GM23338 (cell line): ENCODE data around the gene APIP. TPM values are rescaled to one million over a fixed set of nuclear protein-coding genes. Genes with fewer than 3 reads are reported as not detected.

Source experiments
- ATAC-seq: fragments of 200-7000 bp; cut with Tn5 transposase; 3 replicates; pipeline ENCODE4 v1.9.1; 2020
- DNase-seq: peaks from one replicate; pipeline ENCODE4 v3.0.0-alpha.2; 2015; ENCODE audit warnings: low spot score
- H2AFZ ChIP-seq: fragments of 200-600 bp; sonication (generic); 2 replicates; pipeline ENCODE4 v1.8.0; 2016; ENCODE audit warnings: antibody characterized with exemption, mild to moderate bottlenecking, moderate library complexity
- H3F3A ChIP-seq: fragments of 200-600 bp; sonication (generic); replicated peaks from 2 replicates; pipeline ENCODE4 v1.8.0; 2017; ENCODE audit warnings: antibody characterized with exemption, mixed run types, low read depth
- H3K27ac ChIP-seq: fragments of 200-600 bp; sonication (generic); 2 replicates; pipeline ENCODE4 v1.6.1; 2016; ENCODE audit warnings: low read depth
- H3K27me3 ChIP-seq: fragments of 200-600 bp; sonication (generic); 2 replicates; pipeline ENCODE4 v1.8.0; 2016; ENCODE audit warnings: mild to moderate bottlenecking, mixed run types, moderate library complexity; ENCODE audit not compliant: insufficient read depth
- H3K36me3 ChIP-seq: fragments of 200-600 bp; sonication (generic); 2 replicates; pipeline ENCODE4 v1.8.0; 2016; ENCODE audit warnings: mild to moderate bottlenecking; ENCODE audit not compliant: insufficient read depth
- H3K4me1 ChIP-seq: fragments of 200-600 bp; sonication (generic); 2 replicates; pipeline ENCODE4 v1.8.0; 2016; ENCODE audit warnings: mild to moderate bottlenecking, moderate library complexity; ENCODE audit not compliant: insufficient read depth
- H3K4me2 ChIP-seq: fragments of 200-600 bp; sonication (generic); 2 replicates; pipeline ENCODE4 v1.7.1; 2017; ENCODE audit warnings: mixed run types
- H3K4me3 ChIP-seq: fragments of 200-600 bp; sonication (generic); 2 replicates; pipeline ENCODE4 v1.6.1; 2016; ENCODE audit warnings: mixed run types
- H3K79me2 ChIP-seq: fragments of 200-600 bp; sonication (generic); replicated peaks from 2 replicates; pipeline ENCODE4 v1.8.0; 2017; ENCODE audit warnings: mild to moderate bottlenecking; ENCODE audit not compliant: insufficient read depth
- H3K9me2 ChIP-seq: fragments of 200-600 bp; sonication (generic); 2 replicates; pipeline ENCODE4 v1.8.0; 2017; ENCODE audit not compliant: insufficient read depth
- H4K20me1 ChIP-seq: fragments of 200-600 bp; sonication (generic); replicated peaks from 2 replicates; pipeline ENCODE4 v1.8.0; 2017; ENCODE audit warnings: mild to moderate bottlenecking; ENCODE audit not compliant: insufficient read depth
- H3K27ac Mint-ChIP-seq: 2 replicates; pipeline ENCODE4 v1.8.0; 2020; ENCODE audit warnings: inconsistent platforms, mild to moderate bottlenecking, moderate library complexity, mixed read lengths
- H3K27me3 Mint-ChIP-seq: 3 replicates; pipeline ENCODE4 v1.8.0; 2022; ENCODE audit warnings: low read depth, mild to moderate bottlenecking, moderate library complexity, mixed read lengths, inconsistent platforms; ENCODE audit not compliant: insufficient read depth, poor library complexity
- H3K36me3 Mint-ChIP-seq: 3 replicates; pipeline ENCODE4 v1.8.0; 2021; ENCODE audit warnings: low read depth, mild to moderate bottlenecking, inconsistent platforms, moderate library complexity, mixed read lengths
- H3K4me1 Mint-ChIP-seq: 3 replicates; pipeline ENCODE4 v1.8.0; 2020; ENCODE audit warnings: mild to moderate bottlenecking, inconsistent platforms, mixed read lengths
- H3K4me3 Mint-ChIP-seq: 3 replicates; pipeline ENCODE4 v1.8.0; 2021; ENCODE audit warnings: moderate library complexity, mild to moderate bottlenecking, inconsistent platforms, mixed read lengths
- H3K9me3 Mint-ChIP-seq: 3 replicates; pipeline ENCODE4 v1.8.0; 2020; ENCODE audit warnings: moderate library complexity, mild to moderate bottlenecking, inconsistent platforms, mixed read lengths
- CREB1 ChIP-seq: fragments of 250-450 bp; sonication (Bioruptor Pico); IDR thresholded peaks from 2 replicates; pipeline ENCODE4 v1.5.0; 2020; ENCODE audit warnings: low read depth, mild to moderate bottlenecking, moderate library complexity
- EZH2 ChIP-seq: fragments of 200-600 bp; sonication (generic); IDR thresholded peaks from one replicate; pipeline ENCODE4 v1.8.0; 2017; ENCODE audit warnings: antibody characterized with exemption, mild to moderate bottlenecking, low read depth; ENCODE audit not compliant: unreplicated experiment
- EZH2phosphoT487 ChIP-seq: fragments of 200-600 bp; sonication (generic); IDR thresholded peaks from one replicate; pipeline ENCODE4 v1.8.1; 2018; ENCODE audit warnings: antibody characterized with exemption; ENCODE audit not compliant: unreplicated experiment
- JUNB ChIP-seq: IDR thresholded peaks from one replicate; pipeline ENCODE4 v1.6.1; 2016; ENCODE audit warnings: antibody characterized with exemption; ENCODE audit not compliant: unreplicated experiment
- NANOG ChIP-seq: IDR thresholded peaks from 2 replicates; pipeline ENCODE4 v1.6.1; 2016; ENCODE audit warnings: antibody characterized with exemption, borderline replicate concordance
- POLR2AphosphoS5 ChIP-seq: IDR thresholded peaks from 2 replicates; pipeline ENCODE4 v1.6.1; 2016; ENCODE audit warnings: antibody characterized with exemption, low read depth
- STAT1 ChIP-seq: IDR thresholded peaks from one replicate; pipeline ENCODE4 v1.6.1; 2016; ENCODE audit warnings: antibody characterized with exemption; ENCODE audit not compliant: unreplicated experiment
- ZNF114 ChIP-seq: fragments of 250-450 bp; sonication (Bioruptor Pico); IDR thresholded peaks from 2 replicates; pipeline ENCODE4 v1.5.0; 2020; ENCODE audit warnings: mild to moderate bottlenecking, moderate library complexity
- ZNF331 ChIP-seq: fragments of 250-450 bp; sonication (Bioruptor Pico); IDR thresholded peaks from 2 replicates; pipeline ENCODE4 v1.5.0; 2020; ENCODE audit warnings: low read depth, mild to moderate bottlenecking, moderate library complexity
- polyA plus RNA-seq: library from polyadenylated mRNA; unstranded; fragments of >200 nt; fragmentation: Nextera tagmentation; extraction: Ambion mirVana; gene quantifications from 2 replicates; pipeline ENCODE4 v1.2.1, GENCODE V29; 2016
- total RNA-seq: library from RNA; depleted of rRNA; stranded (reverse); fragments of >200 nt; shearing (Covaris generic); gene quantifications from 2 replicates; pipeline ENCODE4 v1.2.3, GENCODE V29; 2014
- TF ChIP-seq, protein P1 (sequence below): fragments of 250-450 bp; sonication (Bioruptor Pico); IDR thresholded peaks from 2 replicates; pipeline ENCODE4 v1.5.0; 2020; ENCODE audit warnings: mild to moderate bottlenecking, moderate library complexity
- TF ChIP-seq, protein P2 (sequence below): IDR thresholded peaks from 2 replicates; pipeline ENCODE4 v1.6.1; 2016; ENCODE audit warnings: antibody characterized with exemption
- TF ChIP-seq, protein P3 (sequence below): IDR thresholded peaks from one replicate; pipeline ENCODE4 v1.6.1; 2018; ENCODE audit warnings: antibody characterized with exemption; ENCODE audit not compliant: unreplicated experiment
- TF ChIP-seq, protein P4 (sequence below), 2 experiments: fragments of 200-600 bp in 1 of 2; sonication (generic) in 1 of 2; conservative IDR thresholded peaks; 2 replicates each; pipeline versions ENCODE4 v1.5.1 to v1.6.1; 2016 to 2017; ENCODE audit warnings: antibody characterized with exemption in 2 of 2, low read depth in 2 of 2, mild to moderate bottlenecking in 2 of 2, moderate library complexity in 1 of 2

APIP gene
- total and polyA plus RNA-seq, 2 experiments from 2014 or later = 35.7 to 50.3 TPM

DNA sequence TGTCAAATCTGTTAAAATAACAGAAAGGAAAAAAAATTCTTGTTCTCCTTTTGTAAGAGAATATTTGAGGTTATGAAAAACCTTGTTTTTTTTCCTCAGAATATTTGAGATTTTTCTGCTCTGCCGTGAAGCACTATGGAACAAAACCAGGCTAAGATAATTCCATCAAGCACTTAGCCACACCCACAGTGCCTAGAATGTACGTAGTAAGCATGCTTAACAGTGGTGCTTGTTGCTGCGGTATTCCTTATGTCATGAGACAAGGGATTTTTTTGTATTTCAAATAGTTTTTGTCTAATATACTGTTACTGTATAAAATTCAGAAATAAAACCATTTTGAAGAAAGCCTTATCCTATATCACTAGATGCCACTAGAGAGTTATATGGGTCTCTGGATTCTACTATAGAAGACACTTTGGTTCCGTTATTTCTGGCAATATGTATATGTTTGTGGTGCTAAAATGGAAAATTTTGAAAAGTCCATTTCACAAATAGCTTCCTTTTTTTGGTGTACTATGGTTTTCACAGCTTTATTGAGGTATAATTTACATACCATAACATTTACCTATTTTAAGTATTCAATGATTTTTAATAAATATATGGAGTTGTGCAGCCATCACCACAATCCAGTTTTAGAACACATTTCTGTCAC, 24.0 kb upstream of the APIP start:
- Mint-ChIP-seq H3K36me3 (peaks cover 4% of the 10 kb centered on the region; the same call in 1 of the 3 replicates), H3K4me1 (peaks cover 6% of the 10 kb centered on the region; the same call in 2 of the 3 replicates), H3K27me3 (no peaks in the 10 kb centered on the region), H3K27ac (no peak overlapping the region), H3K9me3 (peaks cover 5% of the 10 kb centered on the region), H3K4me3 (no peak overlapping the region)
- ATAC-seq (no peak), DNase-seq (no peak)
- H3K27me3 ChIP-seq = no peaks in the 10 kb centered on the region
- H3K4me2 ChIP-seq = no peak overlapping the region
- peaks cover 44% of the 10 kb centered on the region for H3K79me2 ChIP-seq
- no peaks in the 10 kb centered on the region for H3K36me3 ChIP-seq
- no peaks in the 10 kb centered on the region for H3K9me2 ChIP-seq
- no peaks in the 10 kb centered on the region for H3F3A ChIP-seq
- H3K4me3 ChIP-seq = no peak overlapping the region
- TF ChIP-seq EZH2 (no peak), POLR2AphosphoS5 (no peak), ZNF114 (no peak), JUNB (no peak), NANOG (no peak), EZH2phosphoT487 (no peak), STAT1 (no peak), CREB1 (CRISPR knock-in tag) (no peak), ZNF331 (CRISPR knock-in tag) (no peak)
- TF ChIP-seq, protein P1, sequence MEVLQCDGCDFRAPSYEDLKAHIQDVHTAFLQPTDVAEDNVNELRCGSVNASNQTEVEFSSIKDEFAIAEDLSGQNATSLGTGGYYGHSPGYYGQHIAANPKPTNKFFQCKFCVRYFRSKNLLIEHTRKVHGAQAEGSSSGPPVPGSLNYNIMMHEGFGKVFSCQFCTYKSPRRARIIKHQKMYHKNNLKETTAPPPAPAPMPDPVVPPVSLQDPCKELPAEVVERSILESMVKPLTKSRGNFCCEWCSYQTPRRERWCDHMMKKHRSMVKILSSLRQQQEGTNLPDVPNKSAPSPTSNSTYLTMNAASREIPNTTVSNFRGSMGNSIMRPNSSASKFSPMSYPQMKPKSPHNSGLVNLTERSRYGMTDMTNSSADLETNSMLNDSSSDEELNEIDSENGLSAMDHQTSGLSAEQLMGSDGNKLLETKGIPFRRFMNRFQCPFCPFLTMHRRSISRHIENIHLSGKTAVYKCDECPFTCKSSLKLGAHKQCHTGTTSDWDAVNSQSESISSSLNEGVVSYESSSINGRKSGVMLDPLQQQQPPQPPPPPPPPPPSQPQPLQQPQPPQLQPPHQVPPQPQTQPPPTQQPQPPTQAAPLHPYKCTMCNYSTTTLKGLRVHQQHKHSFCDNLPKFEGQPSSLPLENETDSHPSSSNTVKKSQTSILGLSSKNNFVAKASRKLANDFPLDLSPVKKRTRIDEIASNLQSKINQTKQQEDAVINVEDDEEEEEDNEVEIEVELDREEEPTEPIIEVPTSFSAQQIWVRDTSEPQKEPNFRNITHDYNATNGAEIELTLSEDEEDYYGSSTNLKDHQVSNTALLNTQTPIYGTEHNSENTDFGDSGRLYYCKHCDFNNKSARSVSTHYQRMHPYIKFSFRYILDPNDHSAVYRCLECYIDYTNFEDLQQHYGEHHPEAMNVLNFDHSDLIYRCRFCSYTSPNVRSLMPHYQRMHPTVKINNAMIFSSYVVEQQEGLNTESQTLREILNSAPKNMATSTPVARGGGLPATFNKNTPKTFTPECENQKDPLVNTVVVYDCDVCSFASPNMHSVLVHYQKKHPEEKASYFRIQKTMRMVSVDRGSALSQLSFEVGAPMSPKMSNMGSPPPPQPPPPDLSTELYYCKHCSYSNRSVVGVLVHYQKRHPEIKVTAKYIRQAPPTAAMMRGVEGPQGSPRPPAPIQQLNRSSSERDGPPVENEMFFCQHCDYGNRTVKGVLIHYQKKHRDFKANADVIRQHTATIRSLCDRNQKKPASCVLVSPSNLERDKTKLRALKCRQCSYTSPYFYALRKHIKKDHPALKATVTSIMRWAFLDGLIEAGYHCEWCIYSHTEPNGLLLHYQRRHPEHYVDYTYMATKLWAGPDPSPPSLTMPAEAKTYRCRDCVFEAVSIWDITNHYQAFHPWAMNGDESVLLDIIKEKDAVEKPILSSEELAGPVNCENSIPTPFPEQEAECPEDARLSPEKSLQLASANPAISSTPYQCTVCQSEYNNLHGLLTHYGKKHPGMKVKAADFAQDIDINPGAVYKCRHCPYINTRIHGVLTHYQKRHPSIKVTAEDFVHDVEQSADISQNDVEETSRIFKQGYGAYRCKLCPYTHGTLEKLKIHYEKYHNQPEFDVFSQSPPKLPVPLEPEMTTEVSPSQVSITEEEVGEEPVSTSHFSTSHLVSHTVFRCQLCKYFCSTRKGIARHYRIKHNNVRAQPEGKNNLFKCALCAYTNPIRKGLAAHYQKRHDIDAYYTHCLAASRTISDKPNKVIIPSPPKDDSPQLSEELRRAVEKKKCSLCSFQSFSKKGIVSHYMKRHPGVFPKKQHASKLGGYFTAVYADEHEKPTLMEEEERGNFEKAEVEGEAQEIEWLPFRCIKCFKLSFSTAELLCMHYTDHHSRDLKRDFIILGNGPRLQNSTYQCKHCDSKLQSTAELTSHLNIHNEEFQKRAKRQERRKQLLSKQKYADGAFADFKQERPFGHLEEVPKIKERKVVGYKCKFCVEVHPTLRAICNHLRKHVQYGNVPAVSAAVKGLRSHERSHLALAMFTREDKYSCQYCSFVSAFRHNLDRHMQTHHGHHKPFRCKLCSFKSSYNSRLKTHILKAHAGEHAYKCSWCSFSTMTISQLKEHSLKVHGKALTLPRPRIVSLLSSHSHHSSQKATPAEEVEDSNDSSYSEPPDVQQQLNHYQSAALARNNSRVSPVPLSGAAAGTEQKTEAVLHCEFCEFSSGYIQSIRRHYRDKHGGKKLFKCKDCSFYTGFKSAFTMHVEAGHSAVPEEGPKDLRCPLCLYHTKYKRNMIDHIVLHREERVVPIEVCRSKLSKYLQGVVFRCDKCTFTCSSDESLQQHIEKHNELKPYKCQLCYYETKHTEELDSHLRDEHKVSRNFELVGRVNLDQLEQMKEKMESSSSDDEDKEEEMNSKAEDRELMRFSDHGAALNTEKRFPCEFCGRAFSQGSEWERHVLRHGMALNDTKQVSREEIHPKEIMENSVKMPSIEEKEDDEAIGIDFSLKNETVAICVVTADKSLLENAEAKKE (CRISPR knock-in tag) = no peak
- TF ChIP-seq, protein P2, sequence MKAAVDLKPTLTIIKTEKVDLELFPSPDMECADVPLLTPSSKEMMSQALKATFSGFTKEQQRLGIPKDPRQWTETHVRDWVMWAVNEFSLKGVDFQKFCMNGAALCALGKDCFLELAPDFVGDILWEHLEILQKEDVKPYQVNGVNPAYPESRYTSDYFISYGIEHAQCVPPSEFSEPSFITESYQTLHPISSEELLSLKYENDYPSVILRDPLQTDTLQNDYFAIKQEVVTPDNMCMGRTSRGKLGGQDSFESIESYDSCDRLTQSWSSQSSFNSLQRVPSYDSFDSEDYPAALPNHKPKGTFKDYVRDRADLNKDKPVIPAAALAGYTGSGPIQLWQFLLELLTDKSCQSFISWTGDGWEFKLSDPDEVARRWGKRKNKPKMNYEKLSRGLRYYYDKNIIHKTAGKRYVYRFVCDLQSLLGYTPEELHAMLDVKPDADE = no peak
- TF ChIP-seq, protein P3, sequence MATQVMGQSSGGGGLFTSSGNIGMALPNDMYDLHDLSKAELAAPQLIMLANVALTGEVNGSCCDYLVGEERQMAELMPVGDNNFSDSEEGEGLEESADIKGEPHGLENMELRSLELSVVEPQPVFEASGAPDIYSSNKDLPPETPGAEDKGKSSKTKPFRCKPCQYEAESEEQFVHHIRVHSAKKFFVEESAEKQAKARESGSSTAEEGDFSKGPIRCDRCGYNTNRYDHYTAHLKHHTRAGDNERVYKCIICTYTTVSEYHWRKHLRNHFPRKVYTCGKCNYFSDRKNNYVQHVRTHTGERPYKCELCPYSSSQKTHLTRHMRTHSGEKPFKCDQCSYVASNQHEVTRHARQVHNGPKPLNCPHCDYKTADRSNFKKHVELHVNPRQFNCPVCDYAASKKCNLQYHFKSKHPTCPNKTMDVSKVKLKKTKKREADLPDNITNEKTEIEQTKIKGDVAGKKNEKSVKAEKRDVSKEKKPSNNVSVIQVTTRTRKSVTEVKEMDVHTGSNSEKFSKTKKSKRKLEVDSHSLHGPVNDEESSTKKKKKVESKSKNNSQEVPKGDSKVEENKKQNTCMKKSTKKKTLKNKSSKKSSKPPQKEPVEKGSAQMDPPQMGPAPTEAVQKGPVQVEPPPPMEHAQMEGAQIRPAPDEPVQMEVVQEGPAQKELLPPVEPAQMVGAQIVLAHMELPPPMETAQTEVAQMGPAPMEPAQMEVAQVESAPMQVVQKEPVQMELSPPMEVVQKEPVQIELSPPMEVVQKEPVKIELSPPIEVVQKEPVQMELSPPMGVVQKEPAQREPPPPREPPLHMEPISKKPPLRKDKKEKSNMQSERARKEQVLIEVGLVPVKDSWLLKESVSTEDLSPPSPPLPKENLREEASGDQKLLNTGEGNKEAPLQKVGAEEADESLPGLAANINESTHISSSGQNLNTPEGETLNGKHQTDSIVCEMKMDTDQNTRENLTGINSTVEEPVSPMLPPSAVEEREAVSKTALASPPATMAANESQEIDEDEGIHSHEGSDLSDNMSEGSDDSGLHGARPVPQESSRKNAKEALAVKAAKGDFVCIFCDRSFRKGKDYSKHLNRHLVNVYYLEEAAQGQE = no peak
- TF ChIP-seq, protein P4, sequence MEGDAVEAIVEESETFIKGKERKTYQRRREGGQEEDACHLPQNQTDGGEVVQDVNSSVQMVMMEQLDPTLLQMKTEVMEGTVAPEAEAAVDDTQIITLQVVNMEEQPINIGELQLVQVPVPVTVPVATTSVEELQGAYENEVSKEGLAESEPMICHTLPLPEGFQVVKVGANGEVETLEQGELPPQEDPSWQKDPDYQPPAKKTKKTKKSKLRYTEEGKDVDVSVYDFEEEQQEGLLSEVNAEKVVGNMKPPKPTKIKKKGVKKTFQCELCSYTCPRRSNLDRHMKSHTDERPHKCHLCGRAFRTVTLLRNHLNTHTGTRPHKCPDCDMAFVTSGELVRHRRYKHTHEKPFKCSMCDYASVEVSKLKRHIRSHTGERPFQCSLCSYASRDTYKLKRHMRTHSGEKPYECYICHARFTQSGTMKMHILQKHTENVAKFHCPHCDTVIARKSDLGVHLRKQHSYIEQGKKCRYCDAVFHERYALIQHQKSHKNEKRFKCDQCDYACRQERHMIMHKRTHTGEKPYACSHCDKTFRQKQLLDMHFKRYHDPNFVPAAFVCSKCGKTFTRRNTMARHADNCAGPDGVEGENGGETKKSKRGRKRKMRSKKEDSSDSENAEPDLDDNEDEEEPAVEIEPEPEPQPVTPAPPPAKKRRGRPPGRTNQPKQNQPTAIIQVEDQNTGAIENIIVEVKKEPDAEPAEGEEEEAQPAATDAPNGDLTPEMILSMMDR (conservative IDR thresholded peaks at IDR 0.05; ENCODE audit: low read depth in 2 of 2) = no peak
- no peak overlapping the region for H3K27ac ChIP-seq
- no peak overlapping the region for H2AFZ ChIP-seq
- no peaks in the 10 kb centered on the region for H3K4me1 ChIP-seq
- no peaks in the 10 kb centered on the region for H4K20me1 ChIP-seq
